ENCODE measurements around the gene ABLIM3.

- TF ChIP-seq, protein P1, sequence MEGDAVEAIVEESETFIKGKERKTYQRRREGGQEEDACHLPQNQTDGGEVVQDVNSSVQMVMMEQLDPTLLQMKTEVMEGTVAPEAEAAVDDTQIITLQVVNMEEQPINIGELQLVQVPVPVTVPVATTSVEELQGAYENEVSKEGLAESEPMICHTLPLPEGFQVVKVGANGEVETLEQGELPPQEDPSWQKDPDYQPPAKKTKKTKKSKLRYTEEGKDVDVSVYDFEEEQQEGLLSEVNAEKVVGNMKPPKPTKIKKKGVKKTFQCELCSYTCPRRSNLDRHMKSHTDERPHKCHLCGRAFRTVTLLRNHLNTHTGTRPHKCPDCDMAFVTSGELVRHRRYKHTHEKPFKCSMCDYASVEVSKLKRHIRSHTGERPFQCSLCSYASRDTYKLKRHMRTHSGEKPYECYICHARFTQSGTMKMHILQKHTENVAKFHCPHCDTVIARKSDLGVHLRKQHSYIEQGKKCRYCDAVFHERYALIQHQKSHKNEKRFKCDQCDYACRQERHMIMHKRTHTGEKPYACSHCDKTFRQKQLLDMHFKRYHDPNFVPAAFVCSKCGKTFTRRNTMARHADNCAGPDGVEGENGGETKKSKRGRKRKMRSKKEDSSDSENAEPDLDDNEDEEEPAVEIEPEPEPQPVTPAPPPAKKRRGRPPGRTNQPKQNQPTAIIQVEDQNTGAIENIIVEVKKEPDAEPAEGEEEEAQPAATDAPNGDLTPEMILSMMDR (IDR thresholded peaks at IDR 0.05; ENCODE audit: poor library complexity, severe bottlenecking), result no peak
- no peak for TF ChIP-seq EZH2 (IDR thresholded peaks at IDR 0.05; ENCODE audit: borderline replicate concordance, insufficient read depth, low read length, poor library complexity, severe bottlenecking)
- TF ChIP-seq EP300 (conservative IDR thresholded peaks at IDR 0.05; ENCODE audit: poor library complexity, severe bottlenecking), result no peak
These were observed 138.4 kb downstream of the ABLIM3 start for GRCh38 chr5:149279661-149280060.
